GM23248 (cell line): Measurements from ENCODE around the gene LRRK2. TPM values are rescaled to one million over a fixed set of nuclear protein-coding genes. Genes with fewer than 3 reads are reported as not detected.
A peak's percentile ranks its signal among the peaks of the same experiment; 100 is the strongest.

Experiments
- DNase-seq: peaks from one replicate; pipeline ENCODE4 v3.0.0-alpha.2; 2015
- H2AFZ ChIP-seq: fragments of 200-600 bp; sonication (generic); 2 replicates; pipeline ENCODE4 v1.6.1; 2016; ENCODE audit warnings: antibody characterized with exemption
- H3F3A ChIP-seq: fragments of 200-600 bp; sonication (generic); 2 replicates; pipeline ENCODE4 v1.6.1; 2016; ENCODE audit warnings: mild to moderate bottlenecking, antibody characterized with exemption, mixed run types; ENCODE audit not compliant: insufficient read depth
- H3K27ac ChIP-seq: fragments of 200-600 bp; sonication (generic); 2 replicates; pipeline ENCODE4 v1.5.1; 2016; ENCODE audit warnings: mild to moderate bottlenecking
- H3K27me3 ChIP-seq: fragments of 200-600 bp; sonication (generic); replicated peaks from 2 replicates; pipeline ENCODE4 v1.6.1; 2016; ENCODE audit warnings: mild to moderate bottlenecking; ENCODE audit not compliant: insufficient read depth
- H3K36me3 ChIP-seq: fragments of 200-600 bp; sonication (generic); 2 replicates; pipeline ENCODE4 v1.6.1; 2016; ENCODE audit warnings: low read depth, mild to moderate bottlenecking
- H3K4me1 ChIP-seq: fragments of 200-600 bp; sonication (generic); 2 replicates; pipeline ENCODE4 v1.6.1; 2016; ENCODE audit warnings: mild to moderate bottlenecking; ENCODE audit not compliant: insufficient read depth
- H3K4me2 ChIP-seq: fragments of 200-600 bp; sonication (generic); one replicate; pipeline ENCODE4 v1.6.1; 2016; ENCODE audit warnings: mild to moderate bottlenecking; ENCODE audit not compliant: unreplicated experiment
- H3K4me3 ChIP-seq: fragments of 200-600 bp; sonication (generic); 2 replicates; pipeline ENCODE4 v1.5.1; 2016; ENCODE audit warnings: mild to moderate bottlenecking
- H3K79me2 ChIP-seq: fragments of 200-600 bp; sonication (generic); 2 replicates; pipeline ENCODE4 v1.6.1; 2016; ENCODE audit warnings: mild to moderate bottlenecking; ENCODE audit not compliant: insufficient read depth
- H3K9ac ChIP-seq: fragments of 200-600 bp; sonication (generic); 2 replicates; pipeline ENCODE4 v1.6.1; 2016; ENCODE audit warnings: mild to moderate bottlenecking
- H3K9me2 ChIP-seq: fragments of 200-600 bp; sonication (generic); 2 replicates; pipeline ENCODE4 v1.6.1; 2016; ENCODE audit warnings: mixed run types, mild to moderate bottlenecking, moderate library complexity; ENCODE audit not compliant: insufficient read depth
- H3K9me3 ChIP-seq: fragments of 200-600 bp; sonication (generic); one replicate; pipeline ENCODE4 v1.6.1; 2017; ENCODE audit warnings: low read depth
- H4K20me1 ChIP-seq: fragments of 200-600 bp; sonication (generic); 2 replicates; pipeline ENCODE4 v1.6.0; 2016; ENCODE audit not compliant: insufficient read depth
- EZH2 ChIP-seq: fragments of 200-600 bp; sonication (generic); IDR thresholded peaks from 2 replicates; pipeline ENCODE4 v1.6.1; 2018; ENCODE audit warnings: antibody characterized with exemption, mild to moderate bottlenecking; ENCODE audit not compliant: insufficient read depth, poor library complexity, severe bottlenecking
- EZH2phosphoT487 ChIP-seq: fragments of 200-600 bp; sonication (generic); IDR thresholded peaks from 2 replicates; pipeline ENCODE4 v1.6.1; 2018; ENCODE audit warnings: antibody characterized with exemption, moderate library complexity, mild to moderate bottlenecking, low read depth; ENCODE audit not compliant: insufficient read depth
- WGBS, 2 experiments: methylation state at CpG; one replicate each; pipeline ENCODE4 v1.1.6; 2015 to 2017; ENCODE audit warnings: low lambda C conversion rate in 2 of 2, low coverage in 1 of 2; ENCODE audit errors: missing lambda C conversion rate in 2 of 2; 5-methylcytosine and 5-hydroxymethylcytosine counted together
- in situ Hi-C: fragments of 300-500 bp; cut with MboI; formaldehyde crosslinking; loops from 2 replicates; pipeline ENCODE4 v1.15.0; 2020
- polyA plus RNA-seq: library from polyadenylated mRNA; unstranded; fragments of >200 nt; fragmentation: Nextera tagmentation; extraction: Ambion mirVana; gene quantifications from 2 replicates; pipeline ENCODE4 v1.2.1, GENCODE V29; 2016
- total RNA-seq: library from RNA; depleted of rRNA; stranded (reverse); fragments of >200 nt; shearing (Covaris generic); gene quantifications from 2 replicates; pipeline ENCODE4 v1.2.3, GENCODE V29; 2014

The LRRK2 gene
- total and polyA plus RNA-seq, 2 experiments from 2014 or later: 1.7 to 7.0 TPM

GRCh38 chr12:40314927-40315326, 90.1 kb downstream of the LRRK2 start:
- Histone ChIP-seq H3K9ac (no peak overlapping the region), H3K9me3 (no peaks in the 10 kb centered on the region), H3K4me2 (no peak overlapping the region), H3K27me3 (no peaks in the 10 kb centered on the region), H3K36me3 (no peaks in the 10 kb centered on the region), H3K4me1 (no peaks in the 10 kb centered on the region), H3K9me2 (no peaks in the 10 kb centered on the region), H3F3A (no peaks in the 10 kb centered on the region), H3K79me2 (no peaks in the 10 kb centered on the region), H3K4me3 (no peak overlapping the region), H3K27ac (no peak overlapping the region), H4K20me1 (no peaks in the 10 kb centered on the region), H2AFZ (no peak overlapping the region)
- in situ Hi-C loops: loop anchor here (5.0 kb wide), 1 partner anchor 163 kb away; no protein-coding TSS in a partner anchor
- TF ChIP-seq EZH2 (no peak), EZH2phosphoT487 (no peak)
- DNase-seq: no peak

- Histone ChIP-seq H3K4me3 (no peak overlapping the region), H3K27me3 (no peaks in the 10 kb centered on the region), H3K4me1 (no peaks in the 10 kb centered on the region), H3K4me2 (no peak overlapping the region), H3K36me3 (no peaks in the 10 kb centered on the region), H3K9ac (no peak overlapping the region), H3K79me2 (no peaks in the 10 kb centered on the region), H3K9me2 (no peaks in the 10 kb centered on the region), H3K9me3 (no peaks in the 10 kb centered on the region), H3F3A (no peaks in the 10 kb centered on the region), H2AFZ (no peak overlapping the region), H3K27ac (no peak overlapping the region), H4K20me1 (no peaks in the 10 kb centered on the region)
- in situ Hi-C loops: loop anchor here (5.0 kb wide), 1 partner anchor 163 kb away; no protein-coding TSS in a partner anchor
- TF ChIP-seq EZH2phosphoT487 (no peak), EZH2 (no peak)
- WGBS, 2 experiments: 92 to 96% methylated on average over 1 of the region's 1 CpG
- no peak for DNase-seq
These were observed 90.6 kb downstream of the LRRK2 start for GRCh38 chr12:40315375-40315774.

- Histone ChIP-seq H3K4me1 (0 out of 2 replicates have a peak, but pooled peaks cover 4% of the 10 kb centered on the region), H2AFZ (no peak overlapping the region), H3K27me3 (no peaks in the 10 kb centered on the region), H3F3A (no peaks in the 10 kb centered on the region), H3K27ac (no peak overlapping the region), H3K36me3 (no peaks in the 10 kb centered on the region), H4K20me1 (no peaks in the 10 kb centered on the region), H3K9me3 (no peaks in the 10 kb centered on the region), H3K4me3 (no peak overlapping the region), H3K9me2 (no peaks in the 10 kb centered on the region), H3K9ac (no peak overlapping the region), H3K79me2 (no peaks in the 10 kb centered on the region), H3K4me2 (no peak overlapping the region)
- DNase-seq: no peak
- in situ Hi-C loops: no loop called here
- no peak for TF ChIP-seq EZH2
- TF ChIP-seq EZH2phosphoT487: no peak
These were observed 99.5 kb downstream of the LRRK2 start for GRCh38 chr12:40324261-40324660.

GRCh38 chr12:40325349-40325960, 100.7 kb downstream of the LRRK2 start:
- in situ Hi-C loops: no loop called here
- Histone ChIP-seq H3K9me2 (no peaks in the 10 kb centered on the region), H3K27ac (no peak overlapping the region), H3K4me2 (no peak overlapping the region), H3K79me2 (no peaks in the 10 kb centered on the region), H3K4me1 (0 out of 2 replicates have a peak, but pooled peaks cover 4% of the 10 kb centered on the region), H3K36me3 (0 out of 2 replicates have a peak, but pooled peaks cover 6% of the 10 kb centered on the region), H3K9me3 (peaks cover 4% of the 10 kb centered on the region), H3K27me3 (no peaks in the 10 kb centered on the region), H4K20me1 (no peaks in the 10 kb centered on the region), H3K9ac (no peak overlapping the region), H2AFZ (no peak overlapping the region), H3F3A (no peaks in the 10 kb centered on the region), H3K4me3 (no peak overlapping the region)
- DNase-seq: peak; percentile 24
- WGBS, 2 experiments: 53 to 60% methylated on average over 5 of the region's 5 CpGs
- TF ChIP-seq EZH2 (no peak), EZH2phosphoT487 (no peak)
